Cerebellar nuclear complex (tissue), 1 donor: Measurements from ENCODE around the gene SGSH.

Source experiments
- DNase-seq, 2 experiments: peaks; one replicate each; lab custom pipeline; 2025; lab: John Stamatoyannopoulos, UW

Gene SGSH

GRCh38 chr17:80227156-80227555 is 7.0 kb upstream of the SGSH start:
- DNase-seq = no peak

GRCh38 chr17:80225230-80225629 is 5.1 kb upstream of the SGSH start:
- DNase-seq = no peak

- DNase-seq = no peak
Measured at GRCh38 chr17:80224683-80225082, 4.5 kb upstream of the SGSH start.

- no peak for DNase-seq
Measured at GRCh38 chr17:80223838-80224497, 3.8 kb upstream of the SGSH start.

- no peak for DNase-seq
Measured at GRCh38 chr17:80223142-80223815, 3.1 kb upstream of the SGSH start.

GRCh38 chr17:80222376-80223141 is 2.4 kb upstream of the SGSH start:
- DNase-seq = no peak

GRCh38 chr17:80221351-80222105 is 1.4 kb upstream of the SGSH start:
- DNase-seq = no peak

GRCh38 chr17:80220736-80221215 is 643 bp upstream of the SGSH start:
- DNase-seq = no peak

GRCh38 chr17:80219763-80220053 is 425 bp downstream of the SGSH start:
- DNase-seq = no peak

GRCh38 chr17:80219013-80219762 is 945 bp downstream of the SGSH start:
- DNase-seq = no peak

- DNase-seq = no peak
Measured at GRCh38 chr17:80218391-80218790, 1.7 kb downstream of the SGSH start.

- DNase-seq = no peak
Measured at GRCh38 chr17:80217703-80218362, 2.3 kb downstream of the SGSH start.

GRCh38 chr17:80216473-80217456 is 3.4 kb downstream of the SGSH start:
- no peak for DNase-seq

- DNase-seq = no peak
Measured at GRCh38 chr17:80214878-80215210, 5.3 kb downstream of the SGSH start.

GRCh38 chr17:80214012-80214877 is 5.9 kb downstream of the SGSH start:
- DNase-seq = no peak

- DNase-seq = no peak
Measured at GRCh38 chr17:80213643-80213975, 6.5 kb downstream of the SGSH start.

- no peak for DNase-seq
Measured at GRCh38 chr17:80212962-80213642, 7.0 kb downstream of the SGSH start.

GRCh38 chr17:80212511-80212910 is 7.6 kb downstream of the SGSH start:
- DNase-seq = no peak

GRCh38 chr17:80212109-80212508 is 8.0 kb downstream of the SGSH start:
- DNase-seq = no peak
